IPS-NIHi11 (cell line): ENCODE data around the gene TMC1.
A peak's percentile ranks its signal among the peaks of the same experiment; 100 is the strongest.

Experiments
- DNase-seq: peaks from one replicate; pipeline ENCODE4 v3.0.0; 2012; ENCODE audit warnings: mixed read lengths, low spot score

The TMC1 gene

DNA sequence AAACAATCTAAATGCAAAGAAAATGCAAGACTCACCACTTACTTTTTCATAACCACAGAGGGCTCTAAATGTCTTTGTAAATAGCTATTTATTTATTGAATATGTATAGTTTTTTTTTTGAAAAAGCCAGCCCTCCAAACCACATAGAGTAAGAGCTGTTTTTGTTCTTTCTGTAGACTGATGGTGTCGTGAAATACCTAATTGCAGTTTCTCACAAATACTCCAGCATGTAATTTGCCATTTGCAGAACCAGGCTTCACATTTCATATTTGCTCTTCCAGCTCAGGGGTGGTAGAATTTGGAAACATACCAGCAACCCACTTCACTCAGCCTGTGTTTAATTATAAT, 159.8 kb downstream of the TMC1 start:
- no peak for DNase-seq

DNA sequence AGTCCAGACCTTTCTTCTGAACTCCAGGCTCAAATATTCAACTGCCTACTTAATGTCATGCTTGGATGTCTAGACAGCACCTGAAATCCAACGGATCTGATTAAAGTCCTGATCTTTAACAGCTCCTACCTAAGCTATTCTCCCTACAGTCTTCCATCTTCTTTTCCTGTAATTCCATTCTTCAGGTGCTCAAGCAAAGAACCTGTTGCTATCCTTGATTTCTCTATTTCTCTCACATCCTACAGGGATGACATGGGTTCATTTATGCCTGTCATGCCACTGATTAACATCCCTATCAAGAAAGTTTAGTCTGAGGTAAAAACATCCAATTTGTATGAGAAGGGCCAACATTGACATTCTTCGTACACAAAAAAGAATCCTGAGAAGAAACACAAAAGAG, 163.2 kb downstream of the TMC1 start:
- no peak for DNase-seq

DNA sequence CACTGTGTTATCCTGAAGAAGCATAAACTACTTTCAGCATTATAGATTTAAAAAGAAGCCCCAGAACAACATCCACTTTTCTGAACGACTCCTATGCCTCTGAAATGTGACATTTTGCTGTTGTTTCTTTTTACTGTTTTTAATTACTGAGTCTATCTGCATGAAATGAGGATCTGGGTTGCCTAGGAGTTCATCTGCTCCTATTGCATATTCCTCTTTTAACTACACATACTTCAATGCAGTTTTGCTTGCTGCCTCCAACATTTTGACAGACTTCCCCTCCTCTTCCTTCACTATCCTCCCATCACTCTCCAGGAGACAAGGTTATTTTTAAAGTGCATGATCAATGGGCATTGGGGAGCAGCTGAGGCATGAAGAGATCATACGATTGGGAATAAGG, 164.5 kb downstream of the TMC1 start:
- no peak for DNase-seq

DNA sequence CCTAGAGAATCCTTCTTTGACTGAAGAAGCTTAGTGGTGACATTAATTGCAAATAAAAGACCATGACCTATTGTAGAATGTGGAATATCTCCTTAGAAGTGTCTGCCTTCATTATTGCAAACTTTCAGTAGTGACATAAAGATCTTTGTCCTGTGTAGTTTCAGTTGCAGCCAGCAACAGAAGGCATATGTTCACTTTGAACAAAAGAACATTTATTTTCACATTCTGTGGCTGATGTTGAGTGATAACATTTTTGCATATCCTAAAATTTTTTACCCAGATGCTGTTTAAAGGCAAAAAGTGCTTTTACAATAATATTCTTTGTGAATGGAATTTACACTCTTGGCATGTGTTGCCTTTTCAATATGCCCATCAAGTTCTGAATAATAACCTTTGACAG, 165.9 kb downstream of the TMC1 start:
- DNase-seq = no peak

DNA sequence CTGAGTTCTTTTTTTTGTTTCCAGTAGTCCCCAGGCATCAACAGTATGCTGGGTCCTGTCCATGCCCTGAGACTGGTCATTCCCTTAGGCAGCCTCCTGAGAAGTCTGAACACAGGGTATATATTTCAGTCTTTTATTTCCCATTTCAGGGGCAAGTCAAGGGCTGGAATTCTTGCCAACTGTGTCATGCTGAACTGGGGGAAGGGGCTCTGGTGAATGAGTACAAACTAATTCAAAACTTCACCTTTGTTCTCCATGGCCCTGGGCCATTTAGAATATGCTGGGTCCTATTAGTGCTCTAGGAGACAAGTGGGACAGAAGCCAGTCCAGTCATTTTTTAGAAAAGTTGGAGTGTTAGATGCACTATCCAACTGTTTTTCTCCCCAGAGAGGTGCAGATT, 170.3 kb downstream of the TMC1 start:
- no peak for DNase-seq

DNA sequence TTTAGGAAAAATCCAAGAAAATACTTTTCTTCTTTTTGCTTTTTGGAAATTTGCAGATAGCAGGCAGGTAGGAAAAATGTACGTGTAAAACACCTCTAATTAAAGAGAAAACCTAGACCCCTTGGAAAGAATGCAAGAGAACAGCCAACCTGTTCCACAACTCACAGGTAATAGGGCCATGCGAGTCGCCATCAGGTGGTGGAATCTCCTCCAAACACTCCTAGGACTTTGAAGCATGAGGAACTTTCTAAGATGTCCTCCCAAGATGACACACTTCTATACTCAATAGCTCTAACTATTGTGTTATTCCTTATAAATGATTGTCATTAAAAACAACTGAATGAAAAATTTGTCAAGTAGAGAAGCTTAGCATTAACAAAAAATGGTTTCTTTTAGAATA, 174.0 kb downstream of the TMC1 start:
- DNase-seq = peak; percentile 31

DNA sequence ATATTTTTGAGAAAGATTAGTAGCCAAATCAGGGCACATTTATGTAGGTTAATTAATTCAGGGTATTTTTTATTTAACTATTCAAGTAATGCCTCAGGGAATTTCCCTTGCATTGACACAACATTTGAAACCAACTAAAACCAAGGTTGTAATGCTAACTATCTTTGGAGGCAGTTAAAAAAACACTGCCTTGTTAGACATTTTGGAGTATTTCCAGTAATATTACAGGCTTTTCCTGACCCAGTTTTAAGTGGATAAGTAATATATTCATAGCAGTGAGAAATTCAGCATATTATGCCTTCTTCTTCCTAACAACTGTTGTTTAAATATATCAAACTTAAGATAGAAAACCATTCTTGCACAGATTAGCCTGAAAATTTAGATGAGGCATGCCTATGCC, 175.1 kb downstream of the TMC1 start:
- no peak for DNase-seq

DNA sequence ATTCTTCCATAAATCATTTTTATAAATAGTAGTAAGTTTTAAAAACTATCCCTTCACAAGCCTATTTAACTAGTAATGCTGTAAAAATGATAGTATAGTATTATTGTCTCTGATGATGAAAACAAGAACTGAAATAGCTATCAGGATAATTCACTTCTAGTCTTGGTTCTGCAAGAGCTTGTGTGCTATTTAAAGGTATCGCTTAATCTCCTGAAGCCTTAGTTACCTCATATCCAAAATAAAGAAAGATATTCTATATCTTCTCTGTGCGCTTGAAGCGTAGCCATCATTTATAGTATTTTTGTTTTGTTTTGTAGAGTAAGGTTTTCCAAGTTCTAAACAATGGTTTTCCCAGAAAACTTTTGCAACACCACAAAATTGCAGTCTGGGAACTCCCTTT, 180.1 kb downstream of the TMC1 start:
- DNase-seq = no peak

DNA sequence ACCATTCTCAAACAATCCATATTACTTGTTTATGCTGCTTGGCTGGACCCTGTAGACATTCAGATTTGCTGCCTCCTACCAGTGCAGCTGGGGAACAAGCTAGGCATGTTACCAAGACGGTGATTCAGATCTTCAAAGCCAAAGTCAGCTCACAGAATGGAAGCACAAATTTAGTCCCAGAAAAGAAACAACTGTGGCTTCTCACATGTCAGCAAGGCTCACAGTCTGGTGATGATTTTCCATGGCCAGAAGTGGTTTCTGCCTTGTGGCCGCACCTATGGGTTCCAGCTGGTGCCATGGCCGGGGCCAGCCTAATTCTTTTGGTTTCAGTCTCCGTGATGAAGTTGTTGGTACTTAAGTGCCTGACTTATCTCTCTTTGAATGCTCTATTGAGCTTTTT, 182.2 kb downstream of the TMC1 start:
- no peak for DNase-seq

DNA sequence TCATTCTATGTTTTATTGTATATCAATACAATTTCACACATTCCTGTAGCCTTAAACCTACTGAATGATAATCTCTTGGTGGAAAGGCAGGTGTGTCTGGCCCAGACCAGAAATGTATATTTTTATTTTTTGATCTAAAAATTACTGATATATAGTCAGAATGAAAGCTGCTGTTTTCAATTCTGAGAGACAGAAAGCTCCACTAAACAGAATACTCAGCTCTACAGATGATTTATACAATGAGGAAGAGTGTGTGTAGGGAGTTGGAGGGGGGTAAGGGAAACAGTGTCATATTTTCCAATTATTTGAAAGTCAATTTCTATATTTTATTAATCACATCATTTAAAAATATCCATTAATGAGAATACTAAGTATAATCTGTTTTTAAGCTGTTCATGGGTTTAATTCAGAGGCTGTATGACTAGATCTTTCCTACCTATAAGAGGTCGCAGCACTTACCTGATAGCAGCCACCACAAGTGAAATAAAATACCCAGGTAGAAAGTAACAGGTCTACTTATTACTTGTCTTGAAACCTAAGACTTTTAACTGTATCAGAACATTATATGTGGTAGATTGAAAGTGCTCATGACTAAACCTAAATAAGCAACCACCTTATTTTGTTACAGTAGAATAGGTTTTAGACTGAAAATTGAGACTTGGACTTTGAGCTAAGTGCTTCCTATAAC, 183.4 kb downstream of the TMC1 start:
- DNase-seq = no peak

DNA sequence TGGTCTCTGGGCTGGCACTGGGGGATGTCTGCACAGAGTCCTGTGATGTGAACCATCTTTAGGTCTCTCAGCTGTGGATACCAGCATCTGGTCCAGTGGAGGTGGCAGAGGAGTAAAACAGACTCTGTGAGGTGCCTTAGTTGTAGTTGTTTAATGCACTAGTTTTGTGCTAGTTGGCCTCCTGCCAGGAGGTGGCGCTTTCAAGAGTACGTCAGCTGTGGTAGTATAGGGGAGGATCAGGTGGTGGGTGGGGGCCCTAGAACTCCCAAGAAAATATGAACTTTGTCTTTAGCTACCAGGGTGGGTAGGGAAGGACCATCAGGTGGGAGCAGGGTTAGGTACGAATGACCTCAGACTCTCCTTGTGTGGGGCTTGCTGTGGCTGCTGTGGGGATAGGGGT, 197.1 kb downstream of the TMC1 start:
- no peak for DNase-seq

DNA sequence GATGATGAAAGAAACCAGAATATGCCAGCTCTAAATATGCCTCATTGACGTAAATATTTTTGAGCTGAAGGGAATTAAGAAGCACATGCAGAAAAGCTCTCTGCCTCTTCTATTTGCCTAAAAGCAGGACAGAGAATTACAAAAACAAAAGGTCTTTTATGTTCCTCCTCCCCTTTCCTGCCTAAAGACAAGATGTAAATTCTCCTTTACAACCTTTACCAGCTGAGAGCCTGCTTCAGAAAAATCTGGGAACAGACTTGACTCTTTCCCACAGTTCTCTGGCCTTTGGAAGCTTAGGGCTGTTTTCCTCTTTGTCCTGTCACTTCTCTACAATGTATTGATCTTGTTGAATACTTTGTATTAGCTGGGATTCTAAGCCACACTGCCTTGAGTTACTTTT, 199.7 kb downstream of the TMC1 start:
- peak; percentile 20 for DNase-seq

DNA sequence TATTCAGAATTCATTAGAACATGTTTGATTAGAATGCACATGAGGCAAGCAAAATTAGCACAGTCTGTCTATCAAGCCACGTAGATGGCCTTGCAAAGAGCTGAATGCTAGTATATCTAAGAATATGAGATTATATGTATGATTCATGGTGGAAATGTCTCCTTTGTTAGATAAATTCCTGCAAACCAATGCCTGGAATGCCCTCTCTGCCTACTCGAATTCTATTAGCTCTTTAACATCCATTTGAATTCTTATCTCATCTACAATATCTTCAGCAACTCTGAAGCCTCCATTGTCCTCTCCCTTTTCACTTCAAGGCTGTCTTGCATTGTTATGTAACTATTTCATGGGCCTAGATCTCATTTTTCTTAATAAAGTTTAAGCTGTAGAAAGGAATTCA, 205.5 kb downstream of the TMC1 start:
- peak; percentile 17 for DNase-seq

DNA sequence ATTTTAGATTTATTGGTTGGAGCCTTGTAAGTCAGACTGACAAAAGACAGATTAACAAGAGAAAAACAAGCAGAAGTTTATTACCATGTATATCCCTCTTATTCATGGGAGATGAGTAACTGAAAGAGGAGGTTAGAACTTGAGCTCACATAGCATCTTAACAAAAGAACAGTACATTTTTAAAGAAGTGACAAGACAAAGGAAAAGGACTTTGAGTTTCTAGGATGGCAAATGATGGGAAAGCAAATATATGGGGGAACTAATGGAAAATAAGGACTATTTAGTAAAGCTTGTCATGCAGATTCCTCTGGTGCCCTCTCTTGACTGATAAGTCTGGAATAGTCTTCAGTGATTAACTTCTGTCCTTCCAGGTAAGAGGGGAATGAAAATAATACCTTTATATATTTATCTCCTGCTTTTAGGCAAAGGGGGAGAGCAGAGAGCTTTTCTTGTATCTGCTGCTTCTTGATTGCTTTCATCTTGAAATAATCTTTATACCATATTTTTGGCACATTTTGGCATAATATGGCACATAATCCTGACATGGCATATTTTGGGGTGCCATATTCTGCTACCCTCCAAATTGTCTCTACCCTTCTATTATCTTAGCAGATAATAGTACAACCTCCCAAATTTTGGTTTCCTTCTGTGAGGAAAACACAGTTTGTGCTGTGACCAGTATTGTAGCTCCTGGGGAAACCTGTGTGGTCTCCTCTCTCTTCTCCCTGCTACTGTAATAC, 206.8 kb downstream of the TMC1 start:
- no peak for DNase-seq

DNA sequence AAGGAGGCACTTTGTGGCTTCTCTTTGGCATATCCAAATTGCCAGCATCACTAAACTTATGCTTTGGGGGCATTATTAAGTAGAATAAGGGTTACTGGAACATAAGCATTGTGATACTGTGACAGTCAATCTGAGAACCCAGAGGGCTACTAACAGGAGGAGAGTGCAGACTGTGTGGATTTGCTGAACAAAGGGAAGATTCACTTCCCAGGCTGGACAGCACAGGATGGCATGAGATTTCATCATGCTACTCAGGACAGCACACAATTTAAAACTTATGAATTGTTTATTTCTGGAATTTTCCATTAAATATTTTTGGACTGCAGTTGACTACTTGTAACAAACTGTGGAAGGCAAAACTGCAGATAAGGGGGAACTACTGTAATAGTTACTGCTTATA, 212.5 kb downstream of the TMC1 start:
- DNase-seq = no peak

DNA sequence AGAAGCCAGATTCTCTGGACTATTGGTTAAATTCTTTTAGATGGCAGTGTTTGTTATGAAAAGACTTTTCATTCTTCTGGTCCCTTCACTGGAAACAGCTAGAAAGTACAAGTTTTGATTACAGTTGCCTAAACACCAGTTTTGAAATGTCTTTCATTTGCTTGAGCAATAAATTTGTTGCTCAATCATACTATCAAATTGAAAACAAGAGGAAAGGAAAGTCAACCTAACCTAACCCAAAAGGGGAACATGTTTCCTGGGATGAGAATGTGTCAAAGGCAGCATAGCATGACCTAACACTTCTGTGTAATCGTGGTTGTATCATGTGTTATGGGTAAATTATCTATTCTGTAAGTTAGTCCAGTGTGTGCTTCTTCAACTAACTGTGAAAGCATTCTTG, 213.2 kb downstream of the TMC1 start:
- no peak for DNase-seq

DNA sequence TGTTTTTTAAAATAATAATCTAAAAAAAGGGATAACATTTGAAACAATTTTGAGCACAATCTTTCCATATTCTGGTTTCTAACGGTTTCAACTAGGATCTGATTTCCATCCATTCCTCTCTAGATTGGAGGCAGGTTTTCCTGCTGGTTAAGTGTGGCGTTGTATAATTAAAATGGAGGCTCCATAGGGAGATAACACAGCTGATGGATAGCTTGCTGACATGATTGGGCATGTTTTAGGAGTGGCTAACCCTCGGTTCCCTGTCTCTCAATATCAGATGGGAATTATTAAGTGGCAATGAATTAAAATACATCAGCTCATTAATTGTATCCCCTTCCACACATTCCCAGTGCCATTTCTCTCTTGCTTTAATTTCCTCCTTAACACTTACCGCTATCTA, 222.4 kb downstream of the TMC1 start:
- DNase-seq = no peak

DNA sequence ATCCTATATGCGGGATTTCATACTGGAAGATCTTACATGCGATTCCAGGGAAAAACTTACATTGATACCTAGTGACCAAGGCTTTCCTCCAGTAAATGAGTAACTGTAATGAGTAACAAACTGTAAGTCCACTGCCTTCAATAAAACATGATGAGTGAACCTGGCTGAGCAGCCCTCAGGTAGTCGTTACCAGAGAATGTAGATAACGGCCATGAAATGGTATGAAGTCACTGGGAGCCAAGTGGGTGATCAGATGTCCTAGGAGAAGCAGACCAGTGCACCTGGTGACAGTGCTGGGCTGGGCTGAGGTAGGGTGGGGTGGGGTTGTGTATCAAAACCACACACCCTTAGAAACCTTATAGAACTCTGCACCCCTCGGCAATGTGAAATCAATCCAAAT, 227.9 kb downstream of the TMC1 start:
- no peak for DNase-seq

DNA sequence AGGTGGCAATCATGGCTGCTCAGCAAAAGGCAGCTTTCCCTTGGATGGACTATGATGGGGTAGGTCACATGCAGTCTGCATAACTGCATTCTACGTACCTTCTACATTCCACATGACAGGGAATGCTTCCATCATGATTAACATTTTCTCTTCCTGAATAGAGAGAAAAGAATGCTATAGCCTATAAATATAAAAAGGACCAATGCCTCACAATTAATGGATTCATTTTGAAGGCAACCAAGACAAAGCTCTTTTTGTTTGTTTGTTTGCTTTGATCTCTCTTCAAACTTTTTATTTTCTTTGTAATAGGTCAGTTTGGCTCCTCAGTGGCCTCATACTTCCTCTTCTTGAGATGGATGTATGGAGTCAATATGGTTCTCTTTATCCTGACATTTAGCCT, 230.1 kb downstream of the TMC1 start:
- DNase-seq = no peak

DNA sequence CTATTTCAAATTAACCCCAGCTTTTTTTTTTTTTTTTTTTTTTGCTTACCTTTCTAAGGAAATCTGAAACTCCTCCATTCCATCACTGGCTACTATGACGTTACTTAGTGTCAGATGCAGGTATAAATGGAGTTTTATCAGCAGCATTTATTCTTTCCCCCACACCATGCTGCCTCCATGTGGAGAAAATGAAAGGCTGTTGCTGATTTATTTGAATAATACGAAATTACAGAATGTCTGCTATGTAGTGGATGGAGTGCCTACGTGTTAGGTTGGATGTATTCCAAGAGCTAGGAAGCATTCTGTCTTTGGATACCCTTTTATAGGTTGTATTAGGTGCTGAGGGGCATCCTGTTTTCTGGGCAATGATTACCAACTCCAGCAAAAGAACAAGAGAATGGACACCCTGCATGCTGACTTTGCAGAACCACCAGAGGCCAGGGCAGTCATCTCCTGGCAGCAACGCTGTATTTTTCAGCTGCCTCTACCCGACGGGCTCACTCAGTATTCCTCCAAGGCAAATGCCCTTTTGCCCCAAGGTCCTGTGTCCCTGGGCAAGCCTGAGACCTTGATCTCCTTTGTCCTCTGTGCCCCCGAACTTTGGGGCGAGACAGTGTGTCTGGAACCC, 232.0 kb downstream of the TMC1 start:
- DNase-seq = peak; percentile 14

DNA sequence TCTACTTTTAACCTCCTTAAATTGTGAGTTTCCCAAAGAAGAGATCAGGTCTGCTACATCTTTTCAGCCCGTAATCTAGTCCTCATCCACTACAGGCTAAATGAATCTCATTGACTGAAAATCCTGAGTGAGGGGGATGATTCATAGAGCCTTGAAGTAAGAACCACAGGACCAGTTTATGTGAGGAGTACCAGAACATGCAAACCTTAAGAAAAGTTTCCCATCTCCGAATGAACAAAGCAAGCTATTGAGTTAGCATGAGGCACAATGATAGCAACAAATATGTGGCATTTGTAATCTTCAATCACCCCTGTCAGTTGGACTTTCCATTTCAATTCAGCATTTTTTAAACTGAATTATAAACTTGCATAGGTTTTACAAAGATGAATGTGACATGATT, 234.4 kb downstream of the TMC1 start:
- DNase-seq = no peak

DNA sequence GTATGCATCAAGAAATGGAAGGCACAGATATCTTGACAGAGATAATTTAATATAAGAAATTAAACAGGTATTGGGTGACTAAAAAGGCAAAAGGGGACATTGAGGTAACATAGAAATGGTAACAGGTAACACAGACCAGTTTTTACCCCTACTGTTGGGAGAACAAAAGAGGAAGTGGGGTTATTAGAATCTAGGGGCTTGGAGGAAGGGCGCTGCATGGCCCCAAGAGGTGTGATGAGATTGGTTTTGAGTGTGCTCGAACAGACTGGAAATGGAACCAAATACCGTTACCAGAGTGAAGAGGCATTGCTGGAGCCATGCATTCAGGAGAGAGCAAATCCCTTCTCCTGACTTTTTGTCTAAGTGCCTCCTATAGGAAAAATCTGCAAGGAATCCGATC, 237.5 kb downstream of the TMC1 start:
- DNase-seq = no peak

DNA sequence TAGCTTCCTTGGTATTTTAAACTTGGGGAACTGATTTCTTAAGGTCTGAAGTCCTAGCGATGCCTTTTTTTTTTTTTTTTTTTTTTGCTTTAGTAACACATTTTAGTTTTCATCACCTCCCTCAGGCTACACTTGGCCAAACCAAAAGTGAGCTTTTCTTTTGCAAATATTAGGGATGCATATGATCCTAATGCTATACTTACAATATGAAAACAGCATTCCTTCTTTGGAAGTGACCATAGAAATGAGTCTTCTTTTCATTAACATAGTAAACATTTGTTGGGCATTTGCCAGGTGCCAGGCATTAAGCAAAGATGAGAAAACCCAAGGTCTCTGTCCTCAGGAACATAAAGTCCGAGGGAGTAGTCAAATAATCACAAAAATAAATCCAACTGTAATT, 241.6 kb downstream of the TMC1 start:
- no peak for DNase-seq

DNA sequence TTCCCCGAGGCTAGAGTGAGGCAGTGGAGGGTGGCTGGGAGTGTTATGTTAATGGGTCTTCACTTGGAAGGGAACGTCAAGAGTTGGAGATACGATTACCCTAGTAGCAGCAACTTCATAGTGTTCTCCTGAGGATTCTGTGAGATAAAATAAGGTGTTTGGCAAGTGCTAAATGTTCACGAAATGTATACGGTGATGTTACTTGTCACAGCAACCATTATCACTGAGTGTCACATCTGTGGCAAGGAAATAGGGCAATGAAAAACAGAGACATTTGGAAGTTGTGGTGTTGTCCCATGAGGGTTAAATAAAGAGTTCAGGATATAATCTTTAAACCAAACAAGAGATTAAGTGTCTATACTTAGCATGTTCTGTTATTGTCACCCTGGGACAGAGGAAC, 248.1 kb downstream of the TMC1 start:
- DNase-seq = no peak
